Mesothelial cell of epicardium (in vitro differentiated cells): Measurements from ENCODE around the gene TMPRSS4. TPM values are rescaled to one million over a fixed set of nuclear protein-coding genes. Genes with fewer than 3 reads are reported as not detected.

Experiments
- DNase-seq, 2 experiments: peaks; one replicate each; pipeline ENCODE4 v3.0.0; 2021; ENCODE audit warnings: low spot score in 2 of 2; ENCODE audit not compliant: unreplicated experiment in 2 of 2
- H3K27ac Mint-ChIP-seq: 2 replicates; pipeline ENCODE4 v1.8.0; 2021; ENCODE audit warnings: mixed read lengths
- H3K27me3 Mint-ChIP-seq: 2 replicates; pipeline ENCODE4 v1.8.0; 2021; ENCODE audit warnings: low read depth, mixed read lengths
- H3K36me3 Mint-ChIP-seq: 2 replicates; pipeline ENCODE4 v1.8.0; 2021; ENCODE audit warnings: mixed read lengths
- H3K4me1 Mint-ChIP-seq: 2 replicates; pipeline ENCODE4 v1.8.0; 2021; ENCODE audit warnings: mixed read lengths
- H3K4me3 Mint-ChIP-seq: 2 replicates; pipeline ENCODE4 v1.8.0; 2021; ENCODE audit warnings: mild to moderate bottlenecking, moderate library complexity, mixed read lengths
- H3K9me3 Mint-ChIP-seq: 2 replicates; pipeline ENCODE4 v1.8.0; 2021; ENCODE audit warnings: mixed read lengths
- total RNA-seq: library from RNA; stranded (reverse); gene quantifications from 3 replicates; pipeline ENCODE4 v1.2.1, GENCODE V29; 2021
- TF ChIP-seq, protein P1 (sequence below): fragments of 200-600 bp; sonication (generic); IDR thresholded peaks from one replicate; pipeline ENCODE4 v1.5.0; 2021; ENCODE audit warnings: antibody characterized with exemption; ENCODE audit not compliant: unreplicated experiment

TMPRSS4 gene
- total RNA-seq, 1 donor from 2014 or later: 0.94 TPM

DNA sequence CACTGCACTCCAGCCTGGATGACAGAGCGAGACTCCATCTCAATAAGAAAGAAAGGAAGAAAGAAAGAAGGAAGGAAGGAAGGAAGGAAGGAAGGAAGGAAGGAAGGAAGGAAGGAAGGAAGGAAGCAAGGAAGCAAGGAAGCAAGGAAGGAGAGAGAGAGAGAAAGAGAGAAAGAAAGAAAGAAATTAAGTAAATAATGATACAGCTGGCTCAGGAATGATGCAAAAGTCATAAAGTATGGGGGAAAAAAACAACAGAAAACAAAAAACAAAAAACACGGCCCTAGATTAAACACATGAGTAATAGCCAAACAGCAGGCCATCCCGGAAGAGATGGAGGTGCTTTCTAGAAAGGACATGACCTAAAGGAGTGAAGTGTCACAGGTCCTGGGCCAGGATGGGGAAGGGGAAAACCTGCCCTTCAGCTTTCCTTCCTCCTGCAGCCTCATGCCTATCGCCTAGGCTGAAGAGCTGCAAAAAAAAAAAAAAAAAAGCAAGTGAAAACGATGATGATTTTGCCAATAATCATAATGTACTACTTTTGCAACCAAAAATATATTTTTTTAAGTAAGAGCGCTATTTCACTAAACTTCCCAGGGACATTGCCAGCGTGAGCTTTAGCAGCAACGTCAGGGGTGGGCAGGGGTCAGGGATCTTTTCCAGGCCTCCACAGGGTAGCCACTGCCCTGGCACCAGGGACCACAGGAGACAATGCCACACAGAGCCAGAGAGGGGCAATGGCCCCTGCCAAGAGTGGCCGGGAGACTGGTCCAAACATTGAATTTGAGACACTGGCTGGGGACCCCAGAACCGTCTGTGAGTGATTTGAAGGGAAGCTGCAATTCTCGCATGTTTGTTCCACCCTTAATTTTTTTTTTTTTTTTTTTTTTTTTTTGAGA lies 28.2 kb upstream of the TMPRSS4 start:
- H3K4me1 Mint-ChIP-seq: peaks cover 27% of the 10 kb centered on the region

DNA sequence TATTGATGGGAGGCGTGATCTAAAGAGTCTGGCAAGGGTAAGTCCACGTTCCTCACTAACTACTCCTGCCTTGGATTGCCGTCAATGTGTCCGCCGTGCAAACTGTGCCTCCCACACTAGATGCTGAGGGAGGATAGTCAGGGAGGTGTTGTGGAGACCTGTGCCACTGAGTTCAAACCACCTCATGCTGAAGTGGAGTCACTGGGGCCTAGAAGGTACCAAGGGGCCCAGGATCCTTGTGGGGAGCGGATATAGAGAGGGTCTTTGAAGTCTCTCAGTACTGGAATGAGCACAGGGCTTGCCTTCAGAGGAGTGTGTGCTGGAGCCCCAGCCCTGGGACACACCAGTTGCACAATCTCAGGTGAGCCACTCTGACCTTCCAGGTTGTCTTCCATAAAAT lies 27.1 kb upstream of the TMPRSS4 start:
- TF ChIP-seq, protein P1, sequence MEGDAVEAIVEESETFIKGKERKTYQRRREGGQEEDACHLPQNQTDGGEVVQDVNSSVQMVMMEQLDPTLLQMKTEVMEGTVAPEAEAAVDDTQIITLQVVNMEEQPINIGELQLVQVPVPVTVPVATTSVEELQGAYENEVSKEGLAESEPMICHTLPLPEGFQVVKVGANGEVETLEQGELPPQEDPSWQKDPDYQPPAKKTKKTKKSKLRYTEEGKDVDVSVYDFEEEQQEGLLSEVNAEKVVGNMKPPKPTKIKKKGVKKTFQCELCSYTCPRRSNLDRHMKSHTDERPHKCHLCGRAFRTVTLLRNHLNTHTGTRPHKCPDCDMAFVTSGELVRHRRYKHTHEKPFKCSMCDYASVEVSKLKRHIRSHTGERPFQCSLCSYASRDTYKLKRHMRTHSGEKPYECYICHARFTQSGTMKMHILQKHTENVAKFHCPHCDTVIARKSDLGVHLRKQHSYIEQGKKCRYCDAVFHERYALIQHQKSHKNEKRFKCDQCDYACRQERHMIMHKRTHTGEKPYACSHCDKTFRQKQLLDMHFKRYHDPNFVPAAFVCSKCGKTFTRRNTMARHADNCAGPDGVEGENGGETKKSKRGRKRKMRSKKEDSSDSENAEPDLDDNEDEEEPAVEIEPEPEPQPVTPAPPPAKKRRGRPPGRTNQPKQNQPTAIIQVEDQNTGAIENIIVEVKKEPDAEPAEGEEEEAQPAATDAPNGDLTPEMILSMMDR: no peak
- no peaks in the 10 kb centered on the region for H3K9me3 Mint-ChIP-seq
- H3K27me3 Mint-ChIP-seq: peaks cover 24% of the 10 kb centered on the region
- no peak overlapping the region for H3K27ac Mint-ChIP-seq
- H3K4me1 Mint-ChIP-seq: peaks cover 26% of the 10 kb centered on the region
- no peaks in the 10 kb centered on the region for H3K36me3 Mint-ChIP-seq
- H3K4me3 Mint-ChIP-seq: no peak overlapping the region
- DNase-seq: no peak

More for the DNA sequence above, 28.2 kb upstream of the TMPRSS4 start:
- Mint-ChIP-seq H3K27ac (no peak overlapping the region), H3K36me3 (no peaks in the 10 kb centered on the region), H3K9me3 (no peaks in the 10 kb centered on the region), H3K27me3 (peaks cover 28% of the 10 kb centered on the region), H3K4me3 (no peak overlapping the region)
- DNase-seq: no peak
- TF ChIP-seq, protein P1: no peak

GRCh38 chr11:118050208-118050891 lies 26.5 kb upstream of the TMPRSS4 start:
- H3K4me1 Mint-ChIP-seq: peaks cover 21% of the 10 kb centered on the region
- H3K36me3 Mint-ChIP-seq: no peaks in the 10 kb centered on the region
- peaks cover 24% of the 10 kb centered on the region for H3K27me3 Mint-ChIP-seq
- no peak for DNase-seq
- TF ChIP-seq, protein P1: no peak
- no peaks in the 10 kb centered on the region for H3K9me3 Mint-ChIP-seq
- no peak overlapping the region for H3K4me3 Mint-ChIP-seq
- no peak overlapping the region for H3K27ac Mint-ChIP-seq

DNA sequence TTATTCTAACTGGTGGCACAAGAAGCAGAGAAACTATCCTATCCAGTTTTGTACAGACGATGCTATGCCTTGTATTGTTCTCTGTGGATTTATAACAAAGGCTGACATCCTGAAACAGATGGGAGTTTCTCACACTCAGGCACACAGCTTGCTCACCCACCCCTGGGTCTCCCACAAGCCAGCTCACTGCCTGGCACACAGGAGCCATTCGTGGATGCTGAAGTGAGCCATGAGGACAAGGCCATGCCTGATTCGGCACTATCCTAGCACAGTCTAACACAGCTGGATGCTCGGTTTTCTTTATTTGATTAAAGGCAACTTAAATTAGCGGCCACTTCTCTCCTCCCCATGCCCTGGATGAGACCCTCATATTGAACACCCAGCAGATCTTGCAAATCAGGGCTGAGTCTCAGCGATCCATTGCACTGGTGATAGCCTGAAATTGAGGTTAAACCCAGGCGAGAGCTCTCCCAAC lies 25.7 kb upstream of the TMPRSS4 start:
- no peak overlapping the region for H3K4me3 Mint-ChIP-seq
- no peaks in the 10 kb centered on the region for H3K36me3 Mint-ChIP-seq
- H3K27ac Mint-ChIP-seq: no peak overlapping the region
- TF ChIP-seq, protein P1: no peak
- H3K4me1 Mint-ChIP-seq: peaks cover 16% of the 10 kb centered on the region
- H3K9me3 Mint-ChIP-seq: no peaks in the 10 kb centered on the region
- no peak for DNase-seq
- H3K27me3 Mint-ChIP-seq: peaks cover 29% of the 10 kb centered on the region

GRCh38 chr11:118051611-118052461 lies 25.0 kb upstream of the TMPRSS4 start:
- TF ChIP-seq, protein P1: no peak
- peaks cover 11% of the 10 kb centered on the region for H3K4me1 Mint-ChIP-seq
- no peaks in the 10 kb centered on the region for H3K9me3 Mint-ChIP-seq
- peak in 1 of 2 experiments; percentile 37 for DNase-seq
- no peak overlapping the region for H3K4me3 Mint-ChIP-seq
- no peaks in the 10 kb centered on the region for H3K36me3 Mint-ChIP-seq
- peaks cover 33% of the 10 kb centered on the region for H3K27me3 Mint-ChIP-seq
- H3K27ac Mint-ChIP-seq: no peak overlapping the region
